Right lobe of liver (tissue), 6 donors: ENCODE data around the gene GMDS. TPM values are rescaled to one million over a fixed set of nuclear protein-coding genes. Genes with fewer than 3 reads are reported as not detected.
A peak's percentile ranks its signal among the peaks of the same experiment; 100 is the strongest.

ENCODE experiments used
- ATAC-seq, 4 donors: fragments of 200-7000 bp; cut with Tn5 transposase; one replicate each; pipeline ENCODE4 v1.9.1; 2020; ENCODE audit warnings: mild to moderate bottlenecking in 4 of 4, moderate library complexity in 4 of 4
- DNase-seq, 3 donors: peaks; one replicate each; pipeline ENCODE4 v3.0.0-alpha.2; 2020
- H3K27ac ChIP-seq, 3 donors: fragments of 200-600 bp; one replicate each; pipeline ENCODE4 v1.8.0; 2022
- H3K27me3 ChIP-seq, 2 donors: fragments of 200-600 bp; one replicate each; pipeline ENCODE4 v1.8.0; 2022
- H3K36me3 ChIP-seq, 4 donors: fragments of 200-600 bp; sonication (generic) in 1 of 4; one replicate each; pipeline versions ENCODE4 v1.5.1 to v1.8.0; 2017 to 2022; ENCODE audit warnings: control low read depth in 1 of 4
- H3K4me1 ChIP-seq, 4 donors: fragments of 200-600 bp; sonication (generic) in 1 of 4; one replicate each; pipeline versions ENCODE4 v1.5.1 to v1.8.0; 2017 to 2022; ENCODE audit warnings: control low read depth in 1 of 4
- H3K4me3 ChIP-seq, 3 donors: fragments of 200-600 bp; one replicate each; pipeline ENCODE4 v1.8.0; 2022
- H3K9me3 ChIP-seq, 4 donors: fragments of 200-600 bp; sonication (generic) in 1 of 4; one replicate each; pipeline versions ENCODE4 v1.5.1 to v1.8.0; 2017 to 2022; ENCODE audit warnings: control low read depth in 1 of 4
- CTCF ChIP-seq, 4 donors: fragments of 200-600 bp in 3 of 4; fragments of 450-650 bp in 1 of 4; IDR thresholded peaks; one replicate each; pipeline versions ENCODE4 v1.5.1 to v1.8.0; 2016 to 2022; ENCODE audit warnings: antibody characterized with exemption in 4 of 4, mild to moderate bottlenecking in 2 of 4
- POLR2A ChIP-seq: fragments of 450-650 bp; IDR thresholded peaks from one replicate; pipeline ENCODE4 v1.6.1; 2017; ENCODE audit warnings: antibody characterized with exemption, mild to moderate bottlenecking
- WGBS: methylation state at CpG from one replicate; pipeline ENCODE4 v1.1.6; 2018; ENCODE audit warnings: low coverage, low lambda C conversion rate; ENCODE audit not compliant: insufficient coverage; ENCODE audit errors: missing lambda C conversion rate; 5-methylcytosine and 5-hydroxymethylcytosine counted together
- intact Hi-C, 2 donors: fragments of 100-400 bp; cut with DNase I; formaldehyde crosslinking; loops; one replicate each; pipeline versions ENCODE4 v1.11.2 to v1.14.1; 2022
- total RNA-seq, 6 experiments: library from RNA; depleted of rRNA in 2 of 6; stranded (reverse); fragments of >200 nt in 2 of 6; fragmentation: NEBNext Ultra II Directional in 3 of 6; extraction: Animal tissue kit (Norgen Biotek cat#: 25700) in 3 of 6; gene quantifications; one replicate each; pipeline versions ENCODE4 v1.1.0 to v1.2.4, GENCODE V29; 2016 to 2023
- donor health status: DM: no; HTN: yes; CAD: no.
- donor health status: DM: no; HTN: no; CAD: no.
- donor health status: DM: no; HTN: no; CAD: no.
- donor health status: DM: no; HTN: yes; CAD: no.
- donor health status: DM: no; HTN: yes; CAD: no.

The GMDS gene
- total RNA-seq, 6 experiments from 2014 or later = 15.9 to 34.4 (median 23.4) TPM

GRCh38 chr6:1747003-1747402 is 498.4 kb downstream of the GMDS start:
- WGBS = 89% methylated on average over 2 of the region's 4 CpGs

GRCh38 chr6:1745814-1746213 is 499.6 kb downstream of the GMDS start:
- no peak for TF ChIP-seq CTCF (IDR thresholded peaks at IDR 0.05)
- TF ChIP-seq POLR2A = no peak
- WGBS = 88% methylated on average over 4 of the region's 8 CpGs
- ATAC-seq = no peak
- H3K4me3 ChIP-seq = no peak overlapping the region
- no peaks in the 10 kb centered on the region for H3K9me3 ChIP-seq
- intact Hi-C loops = no loop called here
- no peaks in the 10 kb centered on the region for H3K27me3 ChIP-seq
- DNase-seq = no peak
- no peaks in the 10 kb centered on the region for H3K4me1 ChIP-seq
- no peak overlapping the region for H3K27ac ChIP-seq
- no peaks in the 10 kb centered on the region for H3K36me3 ChIP-seq

More at GRCh38 chr6:1747003-1747402, 498.4 kb downstream of the GMDS start:
- TF ChIP-seq CTCF (IDR thresholded peaks at IDR 0.05) (no peak), POLR2A (no peak)
- H3K27ac ChIP-seq = no peak overlapping the region
- no peaks in the 10 kb centered on the region for H3K36me3 ChIP-seq
- H3K4me3 ChIP-seq = no peak overlapping the region
- no peaks in the 10 kb centered on the region for H3K9me3 ChIP-seq
- H3K27me3 ChIP-seq = no peaks in the 10 kb centered on the region
- DNase-seq (no peak), ATAC-seq (no peak)
- no peaks in the 10 kb centered on the region for H3K4me1 ChIP-seq
- intact Hi-C loops = no loop called here

- WGBS = 100% methylated on average over 2 of the region's 9 CpGs
- TF ChIP-seq CTCF (IDR thresholded peaks at IDR 0.05) (no peak), POLR2A (no peak)
- Histone ChIP-seq H3K9me3 (no peaks in the 10 kb centered on the region), H3K4me1 (no peaks in the 10 kb centered on the region), H3K27me3 (no peaks in the 10 kb centered on the region), H3K36me3 (no peaks in the 10 kb centered on the region), H3K27ac (no peak overlapping the region), H3K4me3 (no peak overlapping the region)
- no peak for ATAC-seq
- no peak for DNase-seq
- intact Hi-C loops = no loop called here
Observed at GRCh38 chr6:1744543-1744942, 500.9 kb downstream of the GMDS start.

- TF ChIP-seq POLR2A (no peak), CTCF (IDR thresholded peaks at IDR 0.05) (no peak)
- peak in 2 of 4 donors; percentile 11 to 19 for ATAC-seq
Observed at GRCh38 chr6:1739680-1740079, 505.7 kb downstream of the GMDS start.

GRCh38 chr6:1739220-1739619 is 506.2 kb downstream of the GMDS start:
- TF ChIP-seq POLR2A = no peak
- no peak for TF ChIP-seq CTCF (IDR thresholded peaks at IDR 0.05)
- WGBS = 89% methylated on average over 5 of the region's 9 CpGs
- no peak overlapping the region for H3K27ac ChIP-seq
- no peaks in the 10 kb centered on the region for H3K36me3 ChIP-seq
- DNase-seq (no peak), ATAC-seq (peak in 1 of 4 donors; percentile 11)
- no peak overlapping the region for H3K4me3 ChIP-seq
- H3K27me3 ChIP-seq = no peaks in the 10 kb centered on the region
- intact Hi-C loops = no loop called here
- H3K9me3 ChIP-seq = no peaks in the 10 kb centered on the region
- H3K4me1 ChIP-seq = no peaks in the 10 kb centered on the region

More at GRCh38 chr6:1739680-1740079, 505.7 kb downstream of the GMDS start:
- no peaks in the 10 kb centered on the region for H3K27me3 ChIP-seq
- DNase-seq = no peak
- H3K9me3 ChIP-seq = no peaks in the 10 kb centered on the region
- no peaks in the 10 kb centered on the region for H3K36me3 ChIP-seq
- H3K27ac ChIP-seq = no peak overlapping the region
- intact Hi-C loops = no loop called here
- no peaks in the 10 kb centered on the region for H3K4me1 ChIP-seq
- no peak overlapping the region for H3K4me3 ChIP-seq
- WGBS = 92% methylated on average over 2 of the region's 2 CpGs
